Stimulated activated naive B cell treated with anti-CD40 and anti-IgM and Interleukin-4, amounts not matched to agents 10 μg/mL and 1 μg/mL and 100 μg/mL, for 72 hours (primary cell): ENCODE results near the gene SYNE3.

Source experiments
- ATAC-seq, 2 donors: fragments of 150-1000 bp; cut with Tn5 transposase; replicated peaks; 2 replicates each; pipeline ENCODE4 v1.10.0; 2021; ENCODE audit warnings: moderate library complexity in 1 of 2
- DNase-seq: peaks from one replicate; pipeline ENCODE4 v3.0.0; 2021
- H3K27ac Mint-ChIP-seq: one replicate; pipeline ENCODE4 v1.8.0; 2022; ENCODE audit warnings: mild to moderate bottlenecking, mixed read lengths
- H3K27me3 Mint-ChIP-seq, 2 donors: one replicate each; pipeline ENCODE4 v1.8.0; 2022; ENCODE audit warnings: mixed read lengths in 2 of 2
- H3K36me3 Mint-ChIP-seq, 2 donors: one replicate each; pipeline ENCODE4 v1.8.0; 2022; ENCODE audit warnings: mixed read lengths in 2 of 2, mild to moderate bottlenecking in 1 of 2
- H3K4me1 Mint-ChIP-seq, 2 donors: one replicate each; pipeline ENCODE4 v1.8.0; 2022; ENCODE audit warnings: mixed read lengths in 2 of 2, mild to moderate bottlenecking in 1 of 2
- H3K4me3 Mint-ChIP-seq, 2 donors: one replicate each; pipeline ENCODE4 v1.8.0; 2022; ENCODE audit warnings: mild to moderate bottlenecking in 2 of 2, mixed read lengths in 2 of 2, moderate library complexity in 1 of 2
- H3K9me3 Mint-ChIP-seq, 2 donors: one replicate each; pipeline ENCODE4 v1.8.0; 2022; ENCODE audit warnings: mixed read lengths in 2 of 2, mild to moderate bottlenecking in 1 of 2

Gene SYNE3

DNA sequence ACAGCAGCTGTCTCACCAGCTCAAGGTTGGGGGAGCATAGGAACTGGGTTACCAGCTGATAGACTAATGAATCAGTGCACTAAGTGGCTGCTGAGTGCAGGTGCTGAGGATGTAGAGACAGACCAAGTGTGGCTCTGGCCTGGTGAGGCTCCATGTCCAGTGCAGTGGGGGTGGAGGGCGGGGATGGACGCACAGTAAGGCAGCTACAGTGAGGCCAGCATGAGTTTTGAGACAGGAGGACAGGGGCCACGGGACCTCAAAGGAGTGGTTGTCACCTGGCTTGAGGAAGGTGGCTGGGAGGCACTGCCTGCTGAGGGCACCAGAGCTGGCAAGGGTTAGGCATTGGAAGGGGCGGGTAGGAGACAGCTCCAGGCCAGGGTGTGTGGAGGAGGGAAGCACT lies 37.0 kb downstream of the SYNE3 start:
- no peaks in the 10 kb centered on the region for H3K9me3 Mint-ChIP-seq
- no peak for ATAC-seq
- peaks cover 35 to 50% of the 10 kb centered on the region in 2 donors for H3K4me1 Mint-ChIP-seq
- no peaks in the 10 kb centered on the region for H3K27me3 Mint-ChIP-seq
- H3K4me3 Mint-ChIP-seq, result peak overlapping the region in 1 of 2 donors; percentile 19
- H3K36me3 Mint-ChIP-seq, result peaks cover 41 to 57% of the 10 kb centered on the region in 2 donors
- DNase-seq, result no peak
- peak overlapping the region; percentile 94 for H3K27ac Mint-ChIP-seq

DNA sequence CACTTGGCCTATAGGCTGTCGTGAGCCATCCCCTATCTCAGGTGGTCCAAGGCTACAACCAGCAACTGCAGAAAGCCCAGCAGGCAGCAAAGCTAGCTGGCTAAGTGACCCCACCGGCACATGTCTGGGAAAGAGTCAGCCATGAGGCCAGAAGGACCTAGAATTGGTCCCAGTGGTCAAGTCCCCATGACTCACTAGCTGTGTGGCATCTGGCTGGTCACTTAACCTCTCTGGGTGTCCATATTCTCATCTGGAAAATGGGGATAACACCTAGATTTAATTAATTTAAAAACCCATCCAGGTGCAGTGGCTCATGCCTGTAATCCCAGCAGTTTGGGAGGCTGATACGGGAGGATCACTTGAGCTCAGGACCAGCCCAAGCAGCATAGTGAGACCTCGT lies 37.6 kb downstream of the SYNE3 start:
- DNase-seq (no peak), ATAC-seq (no peak)
- Mint-ChIP-seq H3K4me3 (no peak overlapping the region), H3K36me3 (peaks cover 42 to 57% of the 10 kb centered on the region in 2 donors), H3K27ac (no peak overlapping the region), H3K9me3 (no peaks in the 10 kb centered on the region), H3K4me1 (peaks cover 35 to 50% of the 10 kb centered on the region in 2 donors), H3K27me3 (no peaks in the 10 kb centered on the region)

DNA sequence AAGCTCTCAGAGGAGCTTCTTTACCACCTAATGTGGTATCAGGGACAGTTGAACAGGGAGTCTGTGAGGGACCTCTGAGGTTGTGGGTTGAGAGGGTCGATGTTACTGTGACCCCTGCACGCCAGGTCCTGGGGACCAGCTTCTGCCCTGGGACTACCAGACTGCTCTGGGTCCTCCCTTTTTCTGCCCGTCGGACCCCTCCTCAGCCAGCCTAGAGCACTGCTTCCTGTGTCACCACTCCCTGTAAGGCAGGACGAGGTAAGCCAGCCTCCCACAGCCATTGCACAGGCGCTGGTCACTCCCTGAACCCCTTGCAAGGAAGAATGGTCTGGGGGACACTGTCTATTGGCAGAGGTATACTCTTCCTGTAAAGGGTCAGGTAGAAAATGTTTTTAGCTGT lies 38.1 kb downstream of the SYNE3 start:
- Mint-ChIP-seq H3K27ac (no peak overlapping the region), H3K27me3 (no peaks in the 10 kb centered on the region), H3K4me1 (peaks cover 35 to 50% of the 10 kb centered on the region in 2 donors), H3K9me3 (no peaks in the 10 kb centered on the region), H3K4me3 (no peak overlapping the region), H3K36me3 (peaks cover 47 to 58% of the 10 kb centered on the region in 2 donors)
- ATAC-seq (no peak), DNase-seq (no peak)

DNA sequence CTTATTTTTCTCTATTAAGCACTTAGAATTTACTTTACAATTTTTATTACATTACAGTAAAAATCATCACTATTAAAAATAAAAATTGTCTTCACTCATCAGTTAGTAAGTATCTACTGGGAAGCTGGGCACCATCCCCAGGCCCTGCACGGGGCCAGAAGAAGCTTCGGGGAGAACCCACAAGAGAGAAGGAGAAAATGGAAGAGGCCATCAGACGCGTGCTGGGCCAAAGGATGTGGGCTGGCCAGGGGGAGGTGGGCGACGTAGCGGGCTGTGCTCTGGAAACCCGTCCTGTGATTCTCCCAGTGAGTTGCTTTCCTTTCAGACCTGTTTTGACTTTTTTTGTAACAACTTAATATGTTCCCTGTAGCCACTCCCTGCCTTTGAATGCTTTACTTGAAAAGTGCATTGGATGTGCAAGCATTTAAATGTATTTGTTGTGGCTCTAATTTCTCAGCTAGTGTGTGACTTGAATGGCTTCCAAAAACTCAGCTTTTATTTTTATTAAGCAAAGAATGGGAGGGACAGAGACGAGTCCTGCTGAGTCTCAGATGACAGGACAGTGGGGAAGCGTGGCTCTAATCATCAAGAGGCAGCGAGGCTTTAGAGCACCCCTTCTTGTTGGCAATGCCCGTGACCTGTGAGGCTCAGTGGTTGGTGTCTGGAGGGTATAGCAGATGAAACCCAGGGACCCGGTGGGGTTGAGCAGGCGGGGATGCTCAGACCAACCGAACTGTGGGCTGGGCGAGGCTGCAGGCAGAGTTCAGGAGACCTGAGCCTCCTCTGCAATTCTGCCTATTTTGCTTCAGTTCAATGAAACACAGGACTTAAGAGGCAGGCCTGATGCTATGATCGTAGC lies 38.8 kb downstream of the SYNE3 start:
- Mint-ChIP-seq H3K27me3 (no peaks in the 10 kb centered on the region), H3K9me3 (no peaks in the 10 kb centered on the region), H3K36me3 (peaks cover 52 to 64% of the 10 kb centered on the region in 2 donors), H3K4me1 (peaks cover 38 to 51% of the 10 kb centered on the region in 2 donors), H3K4me3 (no peak overlapping the region), H3K27ac (no peak overlapping the region)
- ATAC-seq (no peak), DNase-seq (no peak)

DNA sequence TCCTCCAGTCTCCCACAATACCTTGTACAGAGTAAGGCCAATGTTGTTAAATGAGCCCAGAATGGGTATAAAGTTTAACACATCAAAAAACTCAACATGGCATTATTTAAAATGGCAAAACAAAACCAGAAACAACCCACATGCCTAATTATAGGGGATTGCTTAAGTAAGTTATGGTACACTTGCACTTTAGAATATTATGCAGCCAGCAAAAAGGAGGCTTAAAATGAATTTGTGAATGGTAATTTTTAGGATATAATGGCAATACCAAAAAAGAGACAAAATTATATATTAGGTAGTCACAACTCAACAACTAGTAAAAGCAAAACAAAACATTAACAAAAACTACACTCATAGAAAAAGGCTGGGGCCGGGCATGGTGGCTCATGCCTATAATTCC lies 39.7 kb downstream of the SYNE3 start:
- DNase-seq (no peak), ATAC-seq (no peak)
- H3K4me1 Mint-ChIP-seq, result peaks cover 45 to 56% of the 10 kb centered on the region in 2 donors
- H3K27ac Mint-ChIP-seq, result no peak overlapping the region
- no peak overlapping the region for H3K4me3 Mint-ChIP-seq
- H3K27me3 Mint-ChIP-seq, result no peaks in the 10 kb centered on the region
- peaks cover 57 to 73% of the 10 kb centered on the region in 2 donors for H3K36me3 Mint-ChIP-seq
- no peaks in the 10 kb centered on the region for H3K9me3 Mint-ChIP-seq

DNA sequence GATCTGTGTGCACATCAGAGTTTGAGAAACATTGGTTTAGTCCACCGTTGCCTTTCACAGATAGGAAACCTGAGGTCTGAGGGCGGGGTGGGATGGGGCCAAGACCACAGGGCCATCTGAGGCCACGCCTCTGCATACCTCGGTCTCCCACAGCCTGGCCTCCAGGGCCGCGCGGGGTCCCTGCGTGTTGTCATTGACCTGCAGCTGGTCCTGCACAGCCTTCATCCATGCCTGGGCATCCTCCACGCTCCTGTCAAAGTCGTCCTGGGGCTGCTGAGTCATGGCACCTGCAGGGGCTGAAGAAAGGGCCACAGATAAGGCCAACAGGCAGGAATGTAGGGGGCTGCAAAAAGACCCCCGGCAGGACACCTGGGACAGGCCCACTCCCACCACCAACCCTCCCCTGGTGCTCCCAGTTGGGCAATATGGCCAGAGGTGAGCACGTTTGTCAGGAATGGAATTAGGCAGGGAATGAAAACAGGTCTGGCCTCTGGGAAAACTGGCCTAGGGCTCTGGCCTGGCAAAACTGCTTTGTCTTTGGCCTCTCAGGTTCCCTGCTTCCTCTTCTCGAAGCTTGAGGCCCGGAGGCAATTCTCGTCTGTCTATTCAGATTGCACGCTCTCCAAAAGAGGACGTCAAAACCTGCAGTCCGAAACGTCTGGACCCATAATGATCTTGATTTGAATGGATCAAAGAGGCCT lies 40.8 kb downstream of the SYNE3 start:
- no peak for ATAC-seq
- Mint-ChIP-seq H3K36me3 (peaks cover 62 to 75% of the 10 kb centered on the region in 2 donors), H3K4me1 (peaks cover 38 to 46% of the 10 kb centered on the region in 2 donors), H3K27ac (no peak overlapping the region), H3K27me3 (no peaks in the 10 kb centered on the region), H3K4me3 (no peak overlapping the region), H3K9me3 (no peaks in the 10 kb centered on the region)
- DNase-seq, result no peak

DNA sequence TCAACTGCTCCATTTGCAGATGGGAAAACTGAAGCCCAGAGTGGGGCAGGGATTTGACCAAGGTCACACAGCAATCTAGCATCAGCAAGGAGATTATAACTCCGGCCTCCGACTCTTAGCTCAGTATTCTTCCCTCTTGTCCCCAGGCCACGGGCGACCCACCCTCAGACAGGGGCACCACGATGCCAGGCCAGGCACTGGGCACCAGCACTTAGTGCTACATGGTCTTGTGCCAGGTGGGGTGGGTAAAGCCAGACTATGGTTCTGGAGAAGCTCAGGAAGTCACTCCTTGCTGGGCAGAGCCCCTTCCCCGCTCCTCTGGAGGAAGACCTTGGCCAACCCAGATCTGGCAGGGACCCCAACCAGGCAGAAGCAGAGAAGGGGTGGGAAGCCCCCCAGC lies 41.5 kb downstream of the SYNE3 start:
- DNase-seq (no peak), ATAC-seq (no peak)
- Mint-ChIP-seq H3K27ac (no peak overlapping the region), H3K36me3 (peaks cover 58 to 71% of the 10 kb centered on the region in 2 donors), H3K27me3 (no peaks in the 10 kb centered on the region), H3K4me3 (no peak overlapping the region), H3K9me3 (no peaks in the 10 kb centered on the region), H3K4me1 (peaks cover 30 to 38% of the 10 kb centered on the region in 2 donors)

DNA sequence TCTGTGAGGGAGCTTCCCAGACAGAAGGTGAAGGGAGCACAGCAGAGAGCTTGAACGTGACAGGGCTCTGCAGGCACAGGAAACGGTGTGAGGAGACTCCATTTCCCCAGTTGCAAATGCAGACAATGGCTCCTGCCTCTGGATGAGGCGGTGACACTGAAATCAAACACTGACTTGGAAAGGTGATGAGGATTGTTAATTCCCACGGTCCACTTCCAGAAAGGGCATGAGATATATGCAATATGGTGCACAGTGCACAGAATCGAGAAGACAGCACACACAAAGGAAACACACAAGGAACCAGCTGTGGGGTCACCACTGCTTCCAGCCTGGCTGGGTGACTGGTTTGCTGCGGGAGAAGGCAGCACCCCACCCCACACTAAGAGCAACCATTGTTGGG lies 42.0 kb downstream of the SYNE3 start:
- peaks cover 58 to 70% of the 10 kb centered on the region in 2 donors for H3K36me3 Mint-ChIP-seq
- H3K27ac Mint-ChIP-seq, result no peak overlapping the region
- H3K9me3 Mint-ChIP-seq, result no peaks in the 10 kb centered on the region
- DNase-seq (no peak), ATAC-seq (no peak)
- H3K27me3 Mint-ChIP-seq, result no peaks in the 10 kb centered on the region
- H3K4me3 Mint-ChIP-seq, result no peak overlapping the region
- peaks cover 29 to 34% of the 10 kb centered on the region in 2 donors for H3K4me1 Mint-ChIP-seq

DNA sequence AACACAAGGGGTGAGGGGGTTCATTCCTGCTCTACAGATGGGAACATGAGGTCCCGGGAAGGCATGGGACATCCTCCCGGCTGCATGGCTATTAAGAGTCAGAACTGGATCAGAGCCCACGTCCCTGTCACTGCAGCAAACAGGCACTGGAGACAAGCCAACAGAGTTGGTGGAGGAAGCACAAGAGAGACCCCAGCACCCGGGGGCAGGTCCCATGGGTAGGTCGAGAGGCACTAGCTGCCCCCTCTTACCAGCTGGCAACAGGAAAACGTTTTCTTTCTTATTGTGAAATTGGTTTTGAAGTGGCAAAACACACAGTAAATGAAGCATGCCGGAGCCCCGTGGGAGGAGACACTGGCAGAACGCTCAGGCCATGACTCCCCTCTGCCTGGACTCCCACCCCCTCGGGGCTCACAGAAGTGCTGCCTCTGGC lies 43.6 kb downstream of the SYNE3 start:
- Mint-ChIP-seq H3K4me3 (peak overlapping the region; percentile 14 to 36), H3K27me3 (no peaks in the 10 kb centered on the region), H3K36me3 (peaks cover 56 to 70% of the 10 kb centered on the region in 2 donors), H3K4me1 (peaks cover 32% of the 10 kb centered on the region in 2 donors), H3K9me3 (no peaks in the 10 kb centered on the region), H3K27ac (peak overlapping the region; percentile 82)
- DNase-seq (no peak), ATAC-seq (peak; percentile 42 to 52)

DNA sequence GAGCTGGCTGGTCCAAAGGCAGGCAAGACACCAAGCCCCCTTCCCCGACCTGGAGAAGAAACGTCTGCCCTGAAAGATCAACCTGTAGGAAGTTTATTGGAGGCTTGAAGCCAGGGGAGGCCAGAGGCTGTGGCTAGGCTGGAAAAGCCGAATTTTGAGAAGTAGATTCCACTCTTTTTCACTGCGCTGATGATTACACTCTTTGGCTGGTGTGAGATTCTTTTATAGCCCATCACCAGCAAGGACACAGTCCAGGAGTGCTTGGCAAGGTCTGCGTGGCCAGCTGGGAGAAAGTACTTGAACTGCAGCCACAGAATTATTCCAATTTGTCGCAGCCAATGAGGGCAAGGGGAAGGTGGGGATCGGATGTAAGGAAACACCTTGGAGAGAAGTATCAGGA lies 45.0 kb downstream of the SYNE3 start:
- peaks cover 35% of the 10 kb centered on the region in 2 donors for H3K4me1 Mint-ChIP-seq
- ATAC-seq (no peak), DNase-seq (no peak)
- no peaks in the 10 kb centered on the region for H3K9me3 Mint-ChIP-seq
- no peak overlapping the region for H3K4me3 Mint-ChIP-seq
- peaks cover 61 to 77% of the 10 kb centered on the region in 2 donors for H3K36me3 Mint-ChIP-seq
- H3K27ac Mint-ChIP-seq, result peak overlapping the region; percentile 86
- no peaks in the 10 kb centered on the region for H3K27me3 Mint-ChIP-seq

DNA sequence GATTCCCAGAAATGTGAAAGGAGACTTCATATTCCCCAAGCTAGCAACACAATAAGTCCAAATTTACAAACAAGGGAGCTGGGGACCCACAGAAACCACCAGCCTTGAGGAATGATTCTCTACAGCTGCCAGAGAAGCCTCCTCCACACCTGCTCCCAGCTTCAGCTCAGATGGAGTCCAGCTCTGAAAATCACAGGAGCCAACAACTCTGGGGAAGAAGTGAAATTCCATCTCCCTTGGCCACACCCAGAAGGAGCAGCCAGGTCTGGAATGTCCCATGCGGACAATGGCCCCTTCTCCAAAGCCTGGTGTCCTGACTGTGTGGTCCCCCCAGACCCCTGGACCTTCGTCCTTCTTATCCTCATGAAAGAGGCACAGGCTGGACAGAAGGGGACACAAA lies 45.4 kb downstream of the SYNE3 start:
- ATAC-seq (no peak), DNase-seq (no peak)
- Mint-ChIP-seq H3K4me3 (no peak overlapping the region), H3K4me1 (peaks cover 35 to 36% of the 10 kb centered on the region in 2 donors), H3K9me3 (no peaks in the 10 kb centered on the region), H3K27me3 (no peaks in the 10 kb centered on the region), H3K27ac (no peak overlapping the region), H3K36me3 (peaks cover 58 to 75% of the 10 kb centered on the region in 2 donors)

DNA sequence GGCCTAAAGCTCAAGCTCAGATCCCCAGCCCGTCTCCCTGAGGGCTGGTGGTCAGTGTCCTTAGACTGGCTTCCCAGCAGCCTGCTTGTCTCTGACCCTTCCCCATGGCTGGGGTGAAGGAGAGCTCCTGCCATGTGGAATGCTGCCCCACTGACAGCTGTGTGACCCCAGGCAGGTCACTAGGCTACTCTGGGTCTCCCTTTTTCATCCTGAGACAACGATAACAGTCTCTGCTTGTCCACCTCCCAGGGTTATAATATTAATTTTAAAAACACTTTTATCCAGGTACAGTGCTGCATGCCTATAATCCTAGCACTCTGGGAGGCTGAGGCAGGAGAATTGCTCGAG lies 47.3 kb downstream of the SYNE3 start:
- no peak overlapping the region for H3K4me3 Mint-ChIP-seq
- H3K36me3 Mint-ChIP-seq, result peaks cover 65 to 82% of the 10 kb centered on the region in 2 donors
- no peaks in the 10 kb centered on the region for H3K9me3 Mint-ChIP-seq
- peaks cover 46% of the 10 kb centered on the region in 2 donors for H3K4me1 Mint-ChIP-seq
- H3K27ac Mint-ChIP-seq, result no peak overlapping the region
- ATAC-seq (no peak), DNase-seq (no peak)
- no peaks in the 10 kb centered on the region for H3K27me3 Mint-ChIP-seq

DNA sequence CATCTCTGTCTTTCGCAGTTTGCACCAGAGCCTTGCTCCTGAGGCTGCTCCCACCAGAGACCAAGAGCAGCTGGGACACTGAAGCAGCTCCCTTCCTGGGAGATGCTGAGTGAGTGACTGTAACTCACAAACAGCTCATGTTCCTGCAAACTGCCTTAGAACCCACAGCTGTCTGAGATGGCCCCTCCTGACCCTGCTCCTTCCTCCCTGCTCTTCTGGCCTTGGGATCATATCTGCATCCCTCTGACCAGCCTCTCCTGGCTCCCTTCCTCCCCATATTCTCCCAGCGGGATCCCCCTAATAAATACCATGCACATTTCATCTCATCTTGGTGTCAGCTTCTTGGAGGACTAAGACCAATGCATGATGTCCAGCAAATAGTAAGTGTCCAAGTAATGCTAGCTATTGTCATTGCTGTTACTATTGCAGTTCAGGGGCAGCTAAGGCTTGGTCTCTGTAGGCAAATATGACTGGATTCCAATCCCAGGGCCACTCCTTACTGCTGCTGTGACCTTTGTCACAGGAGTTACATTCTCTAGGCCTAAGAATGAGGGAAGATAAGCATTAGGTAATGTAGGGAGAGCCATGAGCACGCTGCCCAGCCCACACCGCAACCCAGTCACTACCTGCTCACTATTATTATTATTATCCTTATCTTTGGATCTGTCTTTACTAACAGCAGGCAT lies 47.9 kb downstream of the SYNE3 start:
- no peak overlapping the region for H3K4me3 Mint-ChIP-seq
- DNase-seq, result no peak
- H3K4me1 Mint-ChIP-seq, result peaks cover 45 to 46% of the 10 kb centered on the region in 2 donors

DNA sequence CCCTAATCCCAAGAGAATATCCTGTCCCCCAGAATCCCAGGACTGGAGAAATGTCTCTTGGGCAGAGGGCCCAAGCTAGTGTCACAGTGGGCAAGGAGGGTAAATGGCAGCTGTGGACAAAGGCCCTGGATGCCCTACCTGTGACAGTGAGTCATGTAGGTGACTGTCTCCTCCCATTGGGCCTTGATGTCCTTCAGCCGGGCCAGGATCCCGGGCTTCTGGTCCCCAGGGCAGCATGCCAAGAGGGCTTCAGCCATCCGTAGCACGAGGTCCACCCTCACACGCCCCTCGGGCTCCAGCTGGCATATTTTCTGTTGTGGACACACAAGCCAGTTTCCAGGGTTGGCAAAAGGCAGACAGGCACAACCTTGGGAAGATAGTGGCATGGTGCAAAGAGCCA lies 48.8 kb downstream of the SYNE3 start:
- Mint-ChIP-seq H3K27ac (no peak overlapping the region), H3K4me1 (peaks cover 43 to 46% of the 10 kb centered on the region in 2 donors)

More for the DNA sequence above, 47.9 kb downstream of the SYNE3 start:
- ATAC-seq, result no peak
- Mint-ChIP-seq H3K27ac (no peak overlapping the region), H3K9me3 (no peaks in the 10 kb centered on the region), H3K36me3 (peaks cover 60 to 78% of the 10 kb centered on the region in 2 donors), H3K27me3 (no peaks in the 10 kb centered on the region)

More for the DNA sequence above, 48.8 kb downstream of the SYNE3 start:
- H3K36me3 Mint-ChIP-seq, result peaks cover 52 to 69% of the 10 kb centered on the region in 2 donors
- no peak overlapping the region for H3K4me3 Mint-ChIP-seq
- H3K27me3 Mint-ChIP-seq, result no peaks in the 10 kb centered on the region
- no peaks in the 10 kb centered on the region for H3K9me3 Mint-ChIP-seq
- no peak for ATAC-seq
- no peak for DNase-seq
